ENCODE results near the gene PLEKHA5. TPM values are rescaled to one million over a fixed set of nuclear protein-coding genes. Genes with fewer than 3 reads are reported as not detected.

Gene PLEKHA5
- total RNA-seq, 1 experiment from 2014 or later = 14.0 TPM

DNA sequence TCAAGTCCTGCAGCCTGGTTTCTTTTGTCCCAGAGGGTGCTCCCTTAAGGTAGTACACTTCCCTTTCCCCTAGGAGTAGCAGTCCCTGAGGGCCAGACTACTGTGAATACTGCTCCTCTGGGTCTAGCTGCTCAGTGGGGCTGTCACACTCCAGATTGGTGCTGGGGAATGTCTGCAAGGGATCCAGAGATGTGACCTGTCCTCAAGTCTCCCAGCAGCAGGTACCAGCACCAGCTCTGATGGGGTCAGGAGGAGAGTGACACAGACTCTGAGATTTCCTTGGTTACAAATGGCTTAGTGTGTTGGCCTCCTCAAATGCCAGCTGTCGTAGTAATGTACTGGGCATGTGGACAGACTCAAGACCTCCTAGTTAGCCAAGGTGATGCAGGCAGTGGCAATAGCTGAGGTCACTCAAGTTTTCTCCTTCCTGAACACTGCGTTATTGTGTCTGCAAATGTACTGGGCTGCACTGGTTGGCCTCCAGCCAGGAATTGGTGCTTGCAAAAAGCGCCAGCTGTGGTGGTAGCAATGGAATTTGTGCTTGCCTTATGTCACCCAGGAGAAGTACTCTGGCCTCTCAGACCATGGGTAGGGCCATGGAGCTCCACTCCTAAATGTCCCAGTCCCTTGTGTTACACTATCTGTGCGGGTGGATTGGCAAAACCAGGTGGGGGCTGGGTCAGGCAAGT is 273.4 kb downstream of the PLEKHA5 start:
- Histone ChIP-seq H3K4me3 (ENCODE audit: low read depth, low read length, poor library complexity, severe bottlenecking) (no peak overlapping the region), H3K27ac (ENCODE audit: low read depth, low read length, poor library complexity, severe bottlenecking) (no peak overlapping the region), H3K4me1 (ENCODE audit: insufficient read depth, low read length, poor library complexity, severe bottlenecking) (no peaks in the 10 kb centered on the region), H3K9me3 (ENCODE audit: low read depth, low read length, poor library complexity, severe bottlenecking) (no peaks in the 10 kb centered on the region), H3K36me3 (ENCODE audit: insufficient read depth, low read length, poor library complexity, severe bottlenecking) (no peaks in the 10 kb centered on the region), H3K27me3 (replicated peaks; ENCODE audit: insufficient read depth, low read depth, low read length, poor library complexity) (no peaks in the 10 kb centered on the region)
- intact Hi-C loops (cut with micrococcal nuclease; ENCODE audit: unreplicated experiment) = no loop called here
- TF ChIP-seq EZH2 (IDR thresholded peaks at IDR 0.05; ENCODE audit: borderline replicate concordance, low read depth, low read length, poor library complexity, severe bottlenecking) = no peak
- TF ChIP-seq, protein P1, sequence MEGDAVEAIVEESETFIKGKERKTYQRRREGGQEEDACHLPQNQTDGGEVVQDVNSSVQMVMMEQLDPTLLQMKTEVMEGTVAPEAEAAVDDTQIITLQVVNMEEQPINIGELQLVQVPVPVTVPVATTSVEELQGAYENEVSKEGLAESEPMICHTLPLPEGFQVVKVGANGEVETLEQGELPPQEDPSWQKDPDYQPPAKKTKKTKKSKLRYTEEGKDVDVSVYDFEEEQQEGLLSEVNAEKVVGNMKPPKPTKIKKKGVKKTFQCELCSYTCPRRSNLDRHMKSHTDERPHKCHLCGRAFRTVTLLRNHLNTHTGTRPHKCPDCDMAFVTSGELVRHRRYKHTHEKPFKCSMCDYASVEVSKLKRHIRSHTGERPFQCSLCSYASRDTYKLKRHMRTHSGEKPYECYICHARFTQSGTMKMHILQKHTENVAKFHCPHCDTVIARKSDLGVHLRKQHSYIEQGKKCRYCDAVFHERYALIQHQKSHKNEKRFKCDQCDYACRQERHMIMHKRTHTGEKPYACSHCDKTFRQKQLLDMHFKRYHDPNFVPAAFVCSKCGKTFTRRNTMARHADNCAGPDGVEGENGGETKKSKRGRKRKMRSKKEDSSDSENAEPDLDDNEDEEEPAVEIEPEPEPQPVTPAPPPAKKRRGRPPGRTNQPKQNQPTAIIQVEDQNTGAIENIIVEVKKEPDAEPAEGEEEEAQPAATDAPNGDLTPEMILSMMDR (conservative IDR thresholded peaks at IDR 0.05; ENCODE audit: low read depth, low read length) = no peak
- POLR2A ChIA-PET (ENCODE audit: low non-redundant PET) = no interaction called here
- DNase-seq (ENCODE audit: low spot score) = peak; percentile 52
- CTCF ChIA-PET = no interaction called here
- no TSS peak for BruUV-seq (replicated peaks)

DNA sequence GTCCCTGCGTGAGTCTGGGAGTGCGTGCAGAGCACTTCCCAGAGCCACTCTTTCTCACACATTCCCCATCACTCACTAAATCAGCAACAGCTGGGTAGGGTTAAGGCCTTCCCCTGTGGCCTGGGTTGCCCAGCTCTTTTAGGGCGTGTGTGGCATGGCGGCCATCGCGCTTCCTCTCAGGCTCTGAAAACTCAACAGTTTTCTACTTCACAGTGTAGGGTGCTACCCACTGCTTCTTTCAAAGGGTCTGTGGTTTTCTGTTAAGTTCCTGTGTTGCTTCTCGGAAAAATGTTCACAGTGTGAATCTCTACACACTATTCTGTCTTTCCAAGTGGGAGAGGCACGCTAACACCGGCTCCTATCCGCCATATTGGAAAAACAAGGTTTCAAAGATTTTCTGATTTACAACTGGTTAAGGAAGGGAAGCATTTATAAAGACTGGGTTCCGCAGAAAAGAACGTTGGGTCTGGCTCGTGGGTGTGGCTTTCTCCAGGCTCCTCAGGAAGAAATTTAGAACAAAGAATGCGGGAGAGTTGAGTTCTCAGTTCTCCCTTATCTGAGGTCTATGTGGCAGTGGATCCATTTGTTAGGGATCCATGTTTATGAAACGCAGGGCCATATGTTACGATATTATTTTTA is 274.8 kb downstream of the PLEKHA5 start:
- Histone ChIP-seq H3K4me3 (ENCODE audit: low read depth, low read length, poor library complexity, severe bottlenecking) (no peak overlapping the region), H3K27me3 (replicated peaks; ENCODE audit: insufficient read depth, low read depth, low read length, poor library complexity) (no peaks in the 10 kb centered on the region), H3K4me1 (ENCODE audit: insufficient read depth, low read length, poor library complexity, severe bottlenecking) (peaks cover 6% of the 10 kb centered on the region), H3K9me3 (ENCODE audit: low read depth, low read length, poor library complexity, severe bottlenecking) (no peaks in the 10 kb centered on the region), H3K36me3 (ENCODE audit: insufficient read depth, low read length, poor library complexity, severe bottlenecking) (no peaks in the 10 kb centered on the region), H3K27ac (ENCODE audit: low read depth, low read length, poor library complexity, severe bottlenecking) (no peak overlapping the region)
- CTCF ChIA-PET = no interaction called here
- intact Hi-C loops (cut with micrococcal nuclease; ENCODE audit: unreplicated experiment) = no loop called here
- no TSS peak for BruUV-seq (replicated peaks)
- DNase-seq (ENCODE audit: low spot score) = no peak
- no peak for TF ChIP-seq EZH2 (IDR thresholded peaks at IDR 0.05; ENCODE audit: borderline replicate concordance, low read depth, low read length, poor library complexity, severe bottlenecking)
- TF ChIP-seq, protein P1 (conservative IDR thresholded peaks at IDR 0.05; ENCODE audit: low read depth, low read length) = no peak
- POLR2A ChIA-PET (ENCODE audit: low non-redundant PET) = no interaction called here

DNA sequence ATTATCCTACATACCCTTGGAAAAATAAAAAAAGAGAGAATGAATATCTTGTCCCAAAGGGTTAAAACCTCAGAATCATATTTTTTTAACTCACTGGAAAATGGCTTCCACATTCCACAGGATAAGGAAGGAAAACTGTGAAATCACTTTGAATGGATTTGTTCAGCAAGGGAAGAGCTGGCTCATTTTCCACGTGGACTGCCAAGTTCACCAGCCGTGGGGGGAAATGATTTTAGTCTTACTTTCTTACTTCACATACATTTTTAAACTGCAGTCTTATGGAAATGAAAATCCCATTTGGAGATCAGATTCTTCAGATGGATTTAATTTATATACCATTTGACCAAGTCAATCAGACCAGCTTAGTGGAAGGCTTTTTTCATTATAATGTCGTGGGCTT is 279.8 kb downstream of the PLEKHA5 start:
- H3K4me1 ChIP-seq (ENCODE audit: insufficient read depth, low read length, poor library complexity, severe bottlenecking) = peaks cover 28% of the 10 kb centered on the region
- ChIA-PET POLR2A (ENCODE audit: low non-redundant PET) (no interaction called here), CTCF (no interaction called here)
- peak; percentile 44 for DNase-seq (ENCODE audit: low spot score)
- peak overlapping the region; percentile 66 for H3K27ac ChIP-seq (ENCODE audit: low read depth, low read length, poor library complexity, severe bottlenecking)
- H3K27me3 ChIP-seq (replicated peaks; ENCODE audit: insufficient read depth, low read depth, low read length, poor library complexity) = no peaks in the 10 kb centered on the region
- no TSS peak for BruUV-seq (replicated peaks)
- H3K4me3 ChIP-seq (ENCODE audit: low read depth, low read length, poor library complexity, severe bottlenecking) = no peak overlapping the region
- TF ChIP-seq EZH2 (IDR thresholded peaks at IDR 0.05; ENCODE audit: borderline replicate concordance, low read depth, low read length, poor library complexity, severe bottlenecking) = no peak
- TF ChIP-seq, protein P1 (conservative IDR thresholded peaks at IDR 0.05; ENCODE audit: low read depth, low read length) = no peak
- H3K9me3 ChIP-seq (ENCODE audit: low read depth, low read length, poor library complexity, severe bottlenecking) = no peaks in the 10 kb centered on the region
- intact Hi-C loops (cut with micrococcal nuclease; ENCODE audit: unreplicated experiment) = no loop called here
- no peaks in the 10 kb centered on the region for H3K36me3 ChIP-seq (ENCODE audit: insufficient read depth, low read length, poor library complexity, severe bottlenecking)

Measured in A673 (cell line).